Stimulated activated CD8-positive, alpha-beta memory T cell treated with anti-CD3 and anti-CD28 coated beads, Interleukin-7, amount 100 ng/mL, for 4 hours (primary cell): Measurements from ENCODE around the gene CAPN12.
"Not testable (repeated sequence)": the region's sequence is repeated elsewhere in the genome, so short reads cannot be mapped to it uniquely, and the experiment has no call there.

Experiments used
- DNase-seq, 2 donors: peaks; one replicate each; pipeline ENCODE4 v3.0.0-alpha.2; 2020; ENCODE audit warnings: low read depth in 2 of 2

CAPN12 gene

GRCh38 chr19:38771569-38771968 is 27.3 kb upstream of the CAPN12 start:
- DNase-seq, result not testable (repeated sequence)

DNA sequence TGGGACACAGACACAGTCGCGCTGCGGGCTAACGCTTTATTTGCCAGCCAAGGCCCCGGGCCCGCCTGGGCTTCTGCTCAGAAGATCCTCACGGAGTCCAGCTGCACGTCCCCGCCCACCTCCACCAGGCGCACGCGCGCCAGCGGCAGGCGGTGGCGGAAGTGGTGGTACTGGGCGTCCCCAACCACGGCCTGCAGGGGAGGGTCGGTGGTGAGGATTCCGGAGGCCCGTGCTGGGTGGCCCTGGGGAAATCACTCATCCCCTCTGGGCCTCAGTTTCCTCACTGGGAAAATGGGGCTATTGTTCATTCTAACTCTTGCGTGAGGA is 26.6 kb upstream of the CAPN12 start:
- not testable (repeated sequence) for DNase-seq

DNA sequence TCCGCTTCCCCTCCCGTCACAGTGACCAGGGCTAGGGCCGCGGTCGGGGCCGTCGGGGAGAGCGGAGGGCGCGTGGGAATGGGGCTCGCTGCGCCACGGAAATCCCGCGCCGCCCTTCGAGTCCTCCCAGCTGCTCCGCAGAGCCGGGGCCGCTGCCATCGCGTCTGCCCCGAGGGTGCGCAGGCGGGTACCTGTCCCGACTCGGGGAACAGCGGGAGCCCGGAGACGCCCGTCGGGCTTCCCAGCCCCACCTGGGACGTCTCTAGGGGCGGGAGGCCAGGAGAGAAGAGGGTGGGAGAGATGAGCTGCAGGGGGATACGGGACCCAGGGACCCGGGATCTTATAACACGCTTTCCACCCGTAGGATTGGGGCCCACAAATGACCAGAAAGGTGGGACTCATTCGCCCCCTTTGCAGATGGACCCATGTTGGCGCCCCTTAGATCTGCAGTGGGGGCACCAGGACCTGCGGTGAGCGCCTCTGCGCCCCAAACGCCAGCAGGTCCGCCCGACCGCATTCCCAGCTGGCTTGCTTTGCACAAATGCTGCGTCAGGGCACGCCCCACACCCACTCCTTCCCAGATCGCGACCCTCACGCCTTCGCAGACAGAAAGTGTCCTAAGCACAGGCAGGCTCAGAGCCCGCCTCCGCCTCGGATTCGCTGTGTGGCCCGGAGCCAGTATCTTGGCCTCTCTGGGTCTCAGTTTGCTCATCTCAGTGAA is 26.1 kb upstream of the CAPN12 start:
- not testable (repeated sequence) for DNase-seq

DNA sequence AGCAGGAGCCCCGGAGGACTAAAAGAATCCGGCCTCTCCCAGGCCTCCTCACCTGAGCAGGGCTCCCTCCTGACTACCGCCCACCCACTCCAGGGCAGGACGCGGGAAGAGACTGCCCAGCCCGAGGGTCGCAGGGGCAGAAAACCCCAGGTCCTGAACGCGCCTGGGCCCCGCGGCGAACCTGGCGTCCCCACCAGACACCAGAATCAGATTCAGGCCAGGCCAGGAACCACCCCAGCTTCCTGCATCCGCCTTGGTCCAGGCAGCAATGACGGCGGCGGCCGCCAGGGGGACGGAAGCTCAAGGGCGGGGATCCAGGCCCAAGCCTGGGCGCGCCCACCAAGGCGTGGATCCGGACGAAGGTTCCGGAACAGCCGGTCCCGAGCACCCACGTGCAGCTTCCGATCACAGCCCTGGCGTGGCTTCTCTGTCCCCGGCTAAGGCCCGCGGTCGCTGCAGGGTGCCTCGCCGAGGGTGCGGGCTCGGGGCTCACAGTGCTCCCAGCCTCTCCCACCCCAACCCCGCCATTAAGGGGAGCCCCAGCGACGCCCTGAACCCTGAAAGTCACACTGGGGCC is 25.4 kb upstream of the CAPN12 start:
- DNase-seq, result peak; percentile 72 to 86

GRCh38 chr19:38766276-38767047 is 22.2 kb upstream of the CAPN12 start:
- no peak for DNase-seq

- no peak for DNase-seq
Measured at GRCh38 chr19:38765214-38765613, 20.9 kb upstream of the CAPN12 start.

- no peak for DNase-seq
Measured at GRCh38 chr19:38763795-38764220, 19.5 kb upstream of the CAPN12 start.

DNA sequence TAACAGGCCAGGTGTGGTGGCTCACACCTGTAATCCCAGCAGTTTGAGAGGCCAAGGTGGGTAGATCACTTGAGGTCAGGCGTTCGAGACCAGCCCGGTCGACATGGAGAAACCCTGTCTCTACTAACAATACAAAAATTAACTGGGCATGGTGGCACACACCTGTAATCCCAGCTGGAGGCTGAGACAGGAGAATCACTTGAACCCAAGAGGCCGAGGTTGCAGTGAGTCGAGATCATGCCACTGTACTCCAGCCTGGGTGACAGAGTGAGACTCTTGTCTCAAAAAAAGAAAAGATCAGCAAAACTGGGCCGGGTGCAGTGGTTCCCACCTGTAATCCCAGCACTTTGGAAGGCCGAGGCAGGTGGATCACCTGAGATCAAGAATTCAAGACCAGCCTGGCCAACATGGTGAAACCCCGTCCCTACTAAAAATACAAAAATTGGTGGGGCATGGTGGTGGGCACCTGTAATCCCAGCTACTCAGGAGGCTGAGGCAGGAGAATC is 17.7 kb upstream of the CAPN12 start:
- not testable (repeated sequence) for DNase-seq

DNA sequence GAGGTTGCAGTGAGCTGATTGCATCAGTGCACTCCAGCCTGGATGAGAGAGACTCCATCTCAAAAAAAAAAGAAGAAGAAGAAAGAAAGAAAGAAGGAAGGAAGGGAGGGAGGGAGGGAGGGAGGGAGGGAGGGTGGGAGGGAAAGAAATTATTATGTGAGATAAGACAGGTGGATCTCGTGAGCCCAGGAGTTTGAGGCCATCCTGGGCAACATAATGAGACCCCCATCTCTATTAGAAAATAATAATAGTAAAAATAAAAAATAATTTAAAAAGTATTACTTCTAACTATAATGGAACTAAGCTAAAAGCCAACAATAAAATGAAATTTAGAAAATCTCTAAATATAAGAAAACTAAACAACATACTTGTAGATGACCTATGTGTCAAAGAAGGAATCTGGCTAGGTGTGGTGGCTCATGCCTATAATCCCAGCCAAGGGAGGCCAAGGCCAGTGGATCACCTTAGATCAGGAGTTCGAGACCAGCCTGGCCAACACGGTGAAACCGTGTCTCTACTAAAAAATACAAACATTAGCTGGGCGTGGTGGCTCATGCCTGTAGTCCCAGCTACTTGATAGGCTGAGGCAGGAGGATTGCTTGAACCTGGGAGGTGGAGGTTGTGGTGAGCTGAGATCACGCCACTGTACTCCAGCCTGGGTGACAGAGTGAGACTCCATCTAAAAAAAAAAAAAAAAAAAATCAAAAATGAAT is 16.7 kb upstream of the CAPN12 start:
- DNase-seq, result not testable (repeated sequence)

DNA sequence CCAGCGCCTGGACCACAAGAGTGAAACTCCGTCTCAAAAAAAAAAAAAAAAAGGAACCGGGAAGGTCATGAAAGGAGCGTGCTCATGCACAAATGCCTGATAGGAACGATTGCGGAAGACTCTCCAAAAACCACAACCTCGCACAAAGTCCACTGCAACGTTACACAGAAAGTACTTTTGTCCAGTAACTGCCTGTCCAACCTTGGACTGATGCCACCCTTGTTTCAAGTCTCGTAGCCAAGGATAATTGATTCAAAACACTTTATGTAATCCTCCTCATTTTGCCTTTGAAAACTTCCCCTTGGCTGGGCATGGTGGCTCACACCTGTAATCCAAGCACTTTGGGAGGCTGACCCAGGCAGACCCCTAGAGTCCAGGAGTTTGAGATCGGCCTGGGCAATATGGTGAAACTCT is 15.3 kb upstream of the CAPN12 start:
- no peak for DNase-seq

DNA sequence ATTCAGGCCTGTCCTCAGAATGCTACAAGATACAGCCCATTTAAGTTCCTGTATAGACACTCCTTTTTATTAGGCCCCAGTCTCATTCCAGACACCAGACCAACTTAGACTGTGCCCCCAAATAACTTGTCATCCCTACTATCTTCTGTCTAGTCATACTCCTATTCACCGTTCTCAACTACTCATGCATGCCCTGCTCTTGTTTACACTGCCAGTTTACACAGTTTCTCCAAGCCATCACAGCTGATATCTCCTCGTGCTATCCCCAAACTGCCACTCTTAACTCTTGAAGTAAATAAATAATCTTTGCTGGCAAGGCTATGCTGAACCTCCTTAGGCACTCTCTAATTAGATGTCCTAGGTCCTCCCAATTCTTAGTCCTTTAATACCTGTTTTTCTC is 9.9 kb upstream of the CAPN12 start:
- not testable (repeated sequence) for DNase-seq

- not testable (repeated sequence) for DNase-seq
Measured at GRCh38 chr19:38753783-38754182, 9.5 kb upstream of the CAPN12 start.

- DNase-seq, result no peak
Measured at GRCh38 chr19:38745316-38745715, 1.0 kb upstream of the CAPN12 start.

GRCh38 chr19:38744874-38745273 is 600 bp upstream of the CAPN12 start:
- DNase-seq, result no peak

DNA sequence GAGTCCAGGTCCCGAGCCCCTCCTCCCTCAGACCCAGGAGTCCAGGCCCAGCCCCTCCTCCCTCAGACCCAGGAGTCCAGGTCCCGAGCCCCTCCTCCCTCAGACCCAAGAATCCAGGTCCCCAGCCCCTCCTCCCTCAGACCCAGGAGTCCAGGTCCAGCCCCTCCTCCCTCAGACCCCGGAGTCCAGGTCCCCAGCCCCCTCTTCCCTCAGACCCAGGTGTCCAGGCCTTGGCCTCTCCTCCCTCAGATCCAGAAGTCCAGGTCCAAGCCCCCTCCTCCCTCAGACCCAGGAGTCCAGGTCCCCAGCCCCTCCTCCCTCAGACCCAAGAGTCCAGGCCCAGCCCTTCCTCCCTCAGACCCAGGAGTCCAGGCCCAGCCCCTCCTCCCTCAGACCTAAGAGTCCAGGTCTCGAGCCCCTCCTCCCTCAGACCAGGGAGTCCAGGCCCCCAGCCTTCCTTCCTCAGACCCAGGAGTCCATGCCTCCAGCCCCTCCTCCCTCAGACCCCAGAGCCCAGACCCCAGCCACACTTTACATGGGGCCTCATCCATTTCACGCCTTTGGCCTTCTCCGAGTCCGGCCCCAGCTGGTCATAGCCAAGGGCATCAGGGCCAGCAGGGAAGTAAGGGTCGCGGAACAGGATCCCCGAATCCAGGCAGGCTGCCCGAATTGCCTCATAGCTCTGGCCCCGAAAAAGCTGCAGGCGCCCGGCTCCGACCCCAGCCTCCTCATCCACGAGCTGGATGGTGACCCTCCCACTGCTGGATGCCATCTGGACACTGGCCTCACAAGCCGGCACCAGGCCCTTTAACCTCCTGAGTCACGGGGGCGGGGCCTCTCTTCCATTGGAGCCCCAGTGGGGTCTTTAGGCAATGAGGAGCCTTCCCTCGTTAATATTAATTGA is 628 bp downstream of the CAPN12 start:
- DNase-seq, result no peak

GRCh38 chr19:38742906-38743305 is 1.4 kb downstream of the CAPN12 start:
- DNase-seq, result no peak

DNA sequence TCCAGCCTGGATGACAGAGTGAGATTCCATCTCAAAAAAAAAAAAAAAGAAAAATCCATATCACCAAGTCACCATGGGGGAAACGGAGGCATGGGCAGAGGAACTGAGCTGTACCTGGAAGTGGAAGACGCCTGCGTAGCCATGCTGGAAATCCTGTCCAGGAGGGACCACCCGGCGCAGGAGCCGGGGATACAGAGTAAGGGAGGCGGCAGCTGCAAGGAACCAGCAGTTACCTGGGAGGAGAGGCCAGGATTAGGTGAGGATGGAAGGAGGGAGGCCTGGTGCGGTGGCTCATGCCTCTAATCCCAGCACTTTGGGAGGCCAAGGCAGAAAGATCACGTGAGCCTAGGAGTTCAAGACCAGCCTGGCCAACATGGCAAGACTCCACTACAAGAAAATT is 2.0 kb downstream of the CAPN12 start:
- DNase-seq, result no peak

GRCh38 chr19:38741670-38742069 is 2.6 kb downstream of the CAPN12 start:
- no peak for DNase-seq

GRCh38 chr19:38740932-38741331 is 3.3 kb downstream of the CAPN12 start:
- no peak for DNase-seq

DNA sequence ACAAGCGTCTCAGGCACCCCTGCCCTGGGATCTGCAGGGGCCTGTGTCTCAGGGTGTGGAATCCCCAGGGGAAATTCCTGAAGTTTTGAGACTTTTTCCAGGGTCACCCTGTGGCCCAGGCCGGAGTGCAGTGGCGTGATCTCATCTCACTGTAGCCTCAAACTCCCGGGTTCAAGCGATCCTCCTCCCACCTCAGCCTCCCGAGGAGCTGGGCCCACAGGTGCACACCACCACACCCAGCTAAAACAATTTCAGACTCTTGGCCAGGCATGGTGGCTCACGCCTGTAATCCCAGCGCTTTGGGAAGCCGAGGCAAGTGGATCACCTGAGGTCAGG is 4.0 kb downstream of the CAPN12 start:
- no peak for DNase-seq
